SHP77 treated with DMSO at 0.1 percent for 48 hours (cell line): ENCODE results near the gene UNC5C.

Experiments used
- DNase-seq: peaks from one replicate; lab custom pipeline; 2025; lab: John Stamatoyannopoulos, UW

Gene UNC5C

DNA sequence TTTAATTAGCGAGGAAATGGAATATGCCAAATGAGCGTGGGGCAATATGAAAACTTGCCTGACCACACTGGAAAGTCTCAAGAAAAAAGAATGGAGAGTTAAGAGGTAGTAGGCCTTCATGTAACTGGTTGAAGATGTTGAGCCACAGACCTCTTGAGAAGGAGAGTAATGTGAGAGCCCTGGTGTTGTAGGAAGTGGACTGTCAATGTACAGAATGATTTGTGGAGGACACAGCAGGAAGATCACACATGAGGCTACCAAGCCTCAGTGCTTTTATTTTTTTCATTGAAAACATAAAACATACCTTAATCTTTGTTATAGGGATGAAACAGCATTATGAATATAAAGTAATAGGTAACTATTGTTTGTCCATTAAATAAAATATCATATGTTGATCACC, 331.6 kb downstream of the UNC5C start:
- DNase-seq: no peak

DNA sequence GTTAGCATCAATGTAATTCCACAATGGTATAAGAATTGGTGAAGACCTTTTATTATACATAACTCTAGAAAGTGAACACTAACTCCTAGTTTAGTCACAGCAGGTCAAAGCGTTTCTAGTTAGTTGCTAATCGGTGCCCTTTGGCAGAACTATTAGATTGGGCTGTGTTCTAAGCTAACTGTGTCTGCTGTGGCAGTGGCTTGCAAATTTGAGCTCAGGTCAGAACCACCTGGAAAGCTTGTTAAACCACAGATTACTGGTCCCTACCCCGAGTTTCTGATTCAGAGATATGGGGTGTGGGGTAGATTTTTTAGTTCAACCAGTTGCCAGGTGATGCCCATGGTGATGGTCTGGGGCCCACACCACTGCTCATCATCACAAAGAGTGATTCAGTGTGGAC, 332.1 kb downstream of the UNC5C start:
- DNase-seq: no peak

DNA sequence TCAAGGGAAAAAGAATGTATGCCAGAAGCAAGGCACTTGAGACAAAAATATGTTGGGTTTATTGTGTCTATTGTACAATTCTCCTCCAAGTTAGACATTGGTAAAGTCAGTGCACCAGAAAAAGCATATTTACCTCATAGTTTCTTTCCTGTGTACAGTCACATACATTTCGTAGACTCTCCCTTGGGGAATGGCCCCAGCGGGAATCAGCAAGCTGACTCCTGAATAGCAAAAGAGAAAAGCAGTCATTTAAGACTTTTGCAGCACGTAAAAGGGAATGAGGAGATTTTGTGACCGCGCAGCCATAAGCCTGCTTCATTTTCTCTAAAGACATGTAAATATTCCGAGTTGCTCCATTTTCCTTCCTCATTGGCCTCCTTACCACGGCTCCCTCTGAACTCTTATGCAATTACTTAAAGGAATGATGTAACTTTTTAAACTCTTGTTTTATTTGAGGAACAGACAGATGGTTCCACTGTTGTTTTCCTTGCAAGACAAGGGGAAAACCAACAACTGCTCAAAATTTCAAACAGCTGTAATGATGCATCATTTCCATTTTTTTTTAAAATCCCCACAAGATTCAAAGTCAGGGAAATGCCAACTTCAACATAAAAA, 332.7 kb downstream of the UNC5C start:
- no peak for DNase-seq

DNA sequence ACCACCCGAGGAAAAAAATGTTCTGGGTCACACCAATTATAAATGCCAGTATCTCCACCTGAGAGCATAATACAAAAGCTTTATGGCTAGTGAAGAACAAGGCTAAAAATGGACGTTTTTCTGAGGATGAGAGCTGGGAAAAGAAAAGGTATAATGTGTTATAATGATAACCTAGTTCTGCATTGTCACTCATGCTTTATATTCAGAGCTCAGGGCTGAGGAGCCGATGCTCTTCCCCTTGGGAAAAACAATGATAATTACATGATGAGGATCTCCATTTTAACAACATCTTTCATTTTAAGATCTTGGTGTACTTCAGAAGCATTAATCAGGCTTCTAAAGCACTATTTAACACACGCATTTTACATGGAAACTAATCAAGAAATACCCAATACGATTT, 333.7 kb downstream of the UNC5C start:
- DNase-seq: no peak

DNA sequence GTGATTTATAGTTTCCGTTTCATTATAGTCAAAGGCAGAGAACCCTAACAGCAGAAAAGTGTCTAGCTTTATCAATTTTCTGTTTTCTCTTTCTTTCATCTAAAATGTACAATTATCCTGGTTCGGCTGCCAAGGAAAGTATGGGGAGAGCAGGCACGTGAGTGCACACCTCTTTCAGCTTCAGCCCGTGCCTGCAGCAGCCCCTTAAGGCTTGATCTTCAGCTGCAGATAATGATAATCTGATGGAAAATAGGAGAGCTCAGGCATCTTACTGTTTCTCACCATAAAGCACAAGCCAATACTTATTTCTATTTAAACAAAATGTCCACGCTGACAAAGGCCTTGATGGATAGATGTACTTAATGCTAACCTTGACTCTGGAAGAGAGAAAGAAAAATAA, 334.4 kb downstream of the UNC5C start:
- DNase-seq: no peak

DNA sequence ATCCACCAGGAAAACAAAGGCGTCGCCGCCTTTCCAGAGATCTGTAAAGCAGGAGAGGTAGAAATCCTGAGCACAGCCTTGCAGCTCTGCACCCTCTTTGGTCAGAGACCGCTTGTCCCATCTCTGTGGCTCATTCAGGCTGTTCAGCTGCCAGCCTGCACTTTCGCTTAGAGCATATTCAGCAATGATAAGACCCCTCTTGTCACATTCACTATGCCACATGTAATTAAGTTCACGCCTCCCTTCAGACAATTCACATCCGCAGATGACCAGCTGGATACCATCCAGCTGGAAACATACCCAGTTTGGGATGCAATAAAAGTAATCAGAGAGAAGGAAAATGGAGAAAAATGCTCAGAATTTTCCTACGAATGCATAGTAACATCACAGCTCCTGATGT, 335.4 kb downstream of the UNC5C start:
- DNase-seq: no peak

- DNase-seq: no peak
Measured at GRCh38 chr4:95212692-95213091, 336.1 kb downstream of the UNC5C start.

DNA sequence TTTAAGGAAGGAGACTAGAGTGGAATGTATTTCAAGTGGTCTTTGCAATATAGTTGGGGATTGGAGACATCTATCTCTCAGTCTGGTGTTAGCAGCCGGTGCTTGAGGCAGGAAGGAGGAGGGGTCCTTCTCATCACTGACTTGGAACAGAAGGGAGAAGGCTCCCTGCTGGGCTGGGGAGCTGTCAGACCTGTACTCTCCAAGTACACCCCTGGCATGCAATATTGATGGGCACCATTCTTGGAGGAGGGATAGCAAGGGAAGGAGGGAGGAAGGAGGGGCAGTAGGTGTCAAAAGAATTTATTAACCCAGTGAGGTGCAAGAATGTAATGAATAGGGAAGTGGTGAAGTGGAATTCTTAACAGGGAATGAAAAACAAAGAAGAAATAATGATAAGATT, 338.8 kb downstream of the UNC5C start:
- no peak for DNase-seq

DNA sequence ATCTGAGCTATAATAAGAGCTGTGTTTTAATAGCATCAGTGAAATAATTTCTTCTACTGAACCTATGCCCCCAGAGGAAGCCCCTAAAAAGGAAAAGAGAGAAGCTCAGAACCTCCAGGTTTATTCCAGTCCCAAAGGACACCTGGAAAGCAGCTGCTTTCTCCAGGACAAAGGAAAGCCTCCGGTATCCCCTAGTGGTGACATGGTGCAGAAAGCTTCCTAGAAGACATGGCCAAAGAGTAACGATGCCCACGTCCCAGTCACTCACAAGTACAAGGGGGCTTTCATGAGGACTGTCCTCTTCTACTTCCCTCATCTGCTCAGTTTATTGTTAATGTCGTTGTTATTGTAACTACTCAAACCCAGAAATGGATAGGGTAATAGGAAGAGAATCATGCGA, 343.9 kb downstream of the UNC5C start:
- no peak for DNase-seq

GRCh38 chr4:95204267-95204844, 344.4 kb downstream of the UNC5C start:
- DNase-seq: no peak

- no peak for DNase-seq
Measured at GRCh38 chr4:95198961-95199360, 349.8 kb downstream of the UNC5C start.

DNA sequence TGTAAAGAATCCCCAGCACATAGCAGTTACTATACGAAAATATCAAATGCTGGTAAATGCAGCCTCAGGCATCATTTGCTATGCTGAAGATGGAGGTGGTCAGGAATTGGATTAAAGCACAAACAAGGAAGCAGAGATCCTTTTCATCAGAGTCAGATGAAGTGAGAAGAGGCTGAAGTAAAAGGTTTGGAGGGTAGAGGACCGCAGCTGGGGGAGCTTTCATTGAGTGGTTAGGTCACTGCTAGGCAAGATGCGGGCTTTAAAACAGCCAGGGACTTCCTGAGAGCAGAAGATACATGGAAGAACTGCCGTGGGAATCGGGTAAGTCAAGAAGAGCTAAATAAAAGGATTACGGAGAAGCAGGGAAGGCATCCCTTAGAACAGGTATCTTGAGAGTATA, 351.4 kb downstream of the UNC5C start:
- DNase-seq: no peak

DNA sequence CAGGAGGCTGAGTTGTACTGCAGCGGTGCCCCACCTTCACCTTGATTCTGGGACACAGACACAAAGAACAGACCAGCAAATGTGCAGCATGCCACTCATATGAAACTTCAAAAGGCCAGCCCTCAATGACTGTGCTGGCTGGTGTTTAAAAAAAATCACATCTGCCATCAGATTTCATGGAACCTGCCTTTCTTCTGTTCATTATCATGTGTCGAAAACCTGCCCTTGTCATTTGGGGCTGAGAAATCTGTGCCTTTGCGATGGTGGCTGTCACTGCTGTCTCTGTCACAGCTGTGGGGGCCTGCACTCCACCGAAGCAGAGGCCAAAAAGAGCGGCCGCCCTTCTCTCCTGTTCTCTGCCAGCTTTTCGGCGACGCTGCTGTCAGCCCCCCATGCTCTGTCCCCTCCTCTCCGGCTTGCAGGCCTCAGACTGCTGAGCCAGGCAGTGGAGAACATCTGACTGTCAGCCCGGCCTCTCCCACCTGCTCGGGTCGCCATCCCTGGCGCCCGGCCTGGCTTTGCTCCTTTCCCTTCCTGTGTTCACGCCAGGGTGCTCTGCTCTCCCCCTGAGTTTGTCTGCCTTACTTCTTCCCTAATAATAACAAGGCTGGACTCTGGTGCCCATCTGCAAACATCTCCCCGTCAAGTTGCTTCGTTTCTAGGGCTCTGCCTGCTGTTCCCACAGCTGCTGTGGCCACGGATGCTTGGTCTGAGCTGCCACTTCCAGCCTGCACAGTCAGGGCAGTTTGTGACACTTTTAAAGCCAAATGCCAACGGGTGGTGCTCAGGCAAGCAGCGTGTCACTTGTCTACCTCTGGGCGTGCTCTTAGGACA, 355.2 kb downstream of the UNC5C start:
- no peak for DNase-seq

DNA sequence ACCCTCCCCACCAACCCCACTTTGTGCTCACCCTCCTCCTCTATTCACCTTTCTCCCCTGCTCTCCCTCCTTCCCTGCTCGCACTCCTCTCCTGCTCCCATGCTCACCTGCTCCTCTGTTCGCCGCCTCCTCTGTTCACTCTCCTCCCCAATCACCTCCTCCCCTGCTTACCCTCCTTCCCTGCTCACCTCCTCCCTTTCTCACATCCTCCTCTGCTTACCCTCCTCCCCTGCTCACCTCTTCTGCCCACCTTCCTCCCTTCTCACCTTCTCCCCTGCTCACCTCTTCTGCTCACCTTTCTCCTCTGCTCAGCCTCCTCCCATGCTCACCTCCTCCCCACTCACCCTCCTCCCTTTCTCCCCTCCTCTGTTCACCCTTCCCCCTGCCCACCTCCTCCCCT, 357.2 kb downstream of the UNC5C start:
- DNase-seq: no peak

- DNase-seq: no peak
Measured at GRCh38 chr4:95190751-95191436, 357.9 kb downstream of the UNC5C start.

DNA sequence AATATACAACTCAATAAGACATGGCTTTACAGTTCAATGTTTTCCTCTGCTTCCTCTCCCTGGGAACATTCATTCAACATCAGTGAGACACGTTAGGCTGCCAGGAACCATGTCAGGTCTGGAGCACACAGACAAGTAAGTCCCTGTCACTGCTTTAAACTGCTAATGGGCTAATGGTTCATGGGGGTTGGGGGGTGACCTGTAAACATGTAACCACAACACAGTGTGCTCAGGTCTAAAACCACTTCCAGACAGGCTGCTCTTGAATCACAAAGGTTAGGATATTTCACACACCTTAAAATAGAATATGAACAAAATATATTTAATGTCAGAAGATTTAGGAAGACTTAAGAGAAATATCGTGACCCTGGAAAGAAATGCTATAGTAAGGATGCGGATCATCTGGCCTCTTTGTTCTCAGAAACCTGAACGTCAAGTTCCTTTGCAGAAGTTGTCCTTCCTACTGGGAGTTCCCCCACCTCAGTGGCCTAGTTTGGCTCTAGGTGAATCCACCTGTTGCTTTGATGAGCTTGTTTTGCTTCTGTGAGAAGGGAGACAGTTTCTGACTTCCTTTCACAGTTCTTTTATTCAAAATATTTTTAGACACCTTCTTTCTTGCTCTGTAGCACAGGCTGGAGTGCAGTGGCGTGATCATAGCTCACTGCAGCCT, 359.9 kb downstream of the UNC5C start:
- no peak for DNase-seq

DNA sequence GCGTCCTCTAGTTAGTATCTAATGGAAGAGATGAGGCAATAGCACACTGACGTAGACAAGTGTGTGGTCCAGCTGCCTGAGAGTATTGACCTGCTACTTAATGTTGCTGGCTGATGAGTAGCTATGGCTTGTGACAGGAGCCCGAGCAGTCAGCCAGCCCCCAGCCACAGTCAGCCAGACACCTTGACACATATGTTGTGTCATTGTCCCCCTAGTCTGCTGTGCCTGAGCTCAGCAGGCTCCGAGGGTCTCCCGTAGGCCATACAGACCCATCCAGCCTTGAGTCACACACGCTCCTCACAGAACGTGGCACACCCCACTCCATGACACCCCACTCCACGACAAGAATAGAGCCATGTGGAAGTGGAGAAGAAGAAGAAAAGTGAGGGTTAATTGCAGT, 362.1 kb downstream of the UNC5C start:
- no peak for DNase-seq

DNA sequence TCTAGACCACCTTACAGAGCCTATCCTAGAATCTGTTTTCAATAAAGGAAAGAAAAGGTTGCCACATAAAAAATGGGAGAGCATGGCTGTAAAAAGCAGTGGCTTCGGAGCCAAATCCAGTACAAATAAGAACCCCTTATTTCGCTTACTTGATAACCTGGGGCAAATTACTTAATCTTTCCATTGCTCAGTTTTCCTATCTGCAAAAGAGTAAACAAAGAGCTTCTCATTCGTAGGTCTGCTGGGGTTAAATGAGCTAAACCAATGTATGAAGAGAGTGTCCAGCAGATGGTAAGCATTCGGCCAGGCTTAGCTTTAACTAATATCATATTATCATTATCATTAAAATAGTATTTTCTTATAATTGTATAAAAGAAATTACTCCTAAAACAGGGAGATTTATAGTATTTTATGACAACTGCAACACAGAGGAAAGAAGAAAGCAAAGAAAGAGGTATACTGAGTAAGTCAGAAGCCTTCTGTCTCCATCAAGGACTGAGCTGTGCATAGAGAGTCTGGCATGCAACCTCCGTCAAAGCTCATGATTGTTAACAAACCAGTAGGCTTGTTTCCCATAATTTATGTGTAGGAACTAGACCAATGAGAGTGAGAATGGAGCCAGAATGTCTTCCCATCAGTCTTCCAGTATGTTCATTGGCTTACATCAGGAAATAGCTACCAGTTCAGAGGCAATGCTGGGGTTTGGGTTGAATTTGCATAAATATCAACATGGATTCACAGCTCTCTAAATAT, 364.9 kb downstream of the UNC5C start:
- DNase-seq: no peak

DNA sequence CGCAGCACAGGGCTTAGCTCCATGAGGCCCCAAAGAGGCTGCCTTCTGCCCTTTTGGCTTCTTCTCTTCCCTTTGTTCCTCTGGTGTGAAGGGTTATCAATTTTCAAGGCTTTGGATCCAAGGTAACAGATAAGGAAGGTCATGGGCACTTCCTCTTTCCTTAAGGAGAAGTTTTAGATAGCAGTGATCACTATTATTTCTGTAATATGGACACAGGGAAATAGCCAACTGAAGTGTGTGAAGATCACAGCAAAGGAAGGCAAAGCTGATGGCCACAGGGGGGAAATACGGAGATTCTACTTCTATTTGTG, 366.8 kb downstream of the UNC5C start:
- DNase-seq: no peak

DNA sequence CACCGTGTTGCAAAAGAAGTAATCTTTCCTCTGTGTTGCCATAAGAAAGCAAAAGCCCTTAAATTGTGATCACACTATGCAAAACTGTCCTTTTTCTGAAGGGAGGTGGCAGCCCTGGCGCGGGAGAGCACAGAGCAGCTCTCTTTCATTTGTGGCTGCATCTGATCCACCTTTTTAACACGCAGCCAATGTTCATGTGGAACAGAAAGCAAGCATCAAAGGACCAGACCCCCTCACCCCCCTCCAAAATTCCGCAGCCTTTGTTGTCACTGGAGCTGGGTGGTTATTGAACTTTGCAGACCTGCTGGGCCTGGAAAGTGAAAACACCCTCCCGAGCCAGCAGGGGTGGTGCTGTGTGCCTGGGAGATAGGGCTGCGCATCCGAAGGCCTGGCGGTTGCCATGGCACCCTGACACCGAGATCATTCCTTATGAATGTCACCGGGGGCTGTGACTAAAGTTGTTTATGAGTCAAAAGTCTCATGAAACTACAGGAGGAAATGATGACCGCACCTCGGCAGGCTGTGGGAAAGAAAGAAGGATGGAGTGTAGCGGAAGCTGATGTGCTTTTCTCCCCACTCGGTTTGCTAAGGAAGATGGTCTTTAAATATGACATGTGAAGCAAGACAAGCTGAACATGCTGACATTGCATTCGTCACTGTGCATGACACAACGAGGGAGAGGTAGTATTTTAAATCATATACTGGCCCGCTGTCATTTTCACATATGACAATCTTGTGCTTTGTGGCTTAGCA, 367.4 kb downstream of the UNC5C start:
- DNase-seq: no peak
